Measurements from ENCODE around the gene S100A7A.

S100A7A gene

GRCh38 chr1:153415850-153416570, at the start of gene S100A7A:
TSS of gene S100A7A (plus strand) at chr1:153416520. CDS start at chr1:153418083, 1,563 bp downstream.
- DNase-seq (ENCODE audit: low spot score): no peak

GRCh38 chr1:153367090-153367489, 49.2 kb upstream of the S100A7A start:
- no peak for DNase-seq (ENCODE audit: low spot score)

- no peak for DNase-seq (ENCODE audit: low spot score)
Observed at GRCh38 chr1:153368495-153368894, 47.8 kb upstream of the S100A7A start.

- DNase-seq (ENCODE audit: low spot score): no peak
Observed at GRCh38 chr1:153370146-153370545, 46.2 kb upstream of the S100A7A start.

- no peak for DNase-seq (ENCODE audit: low spot score)
Observed at GRCh38 chr1:153371231-153371630, 45.1 kb upstream of the S100A7A start.

- no peak for DNase-seq (ENCODE audit: low spot score)
Observed at GRCh38 chr1:153372571-153372970, 43.7 kb upstream of the S100A7A start.

GRCh38 chr1:153374071-153374470, 42.2 kb upstream of the S100A7A start:
- no peak for DNase-seq (ENCODE audit: low spot score)

GRCh38 chr1:153375511-153375910, 40.8 kb upstream of the S100A7A start, which contains the start of gene S100A12:
TSS of gene S100A12 (minus strand) at chr1:153375621. CDS start at chr1:153374592, 1,029 bp downstream.
- no peak for DNase-seq (ENCODE audit: low spot score)

- DNase-seq (ENCODE audit: low spot score): no peak
Observed at GRCh38 chr1:153379591-153379990, 36.7 kb upstream of the S100A7A start.

GRCh38 chr1:153380711-153381110, 35.6 kb upstream of the S100A7A start:
- no peak for DNase-seq (ENCODE audit: low spot score)

- DNase-seq (ENCODE audit: low spot score): no peak
Observed at GRCh38 chr1:153384958-153385580, 31.3 kb upstream of the S100A7A start.

- DNase-seq (ENCODE audit: low spot score): no peak
Observed at GRCh38 chr1:153386500-153386901, 29.8 kb upstream of the S100A7A start.

- DNase-seq (ENCODE audit: low spot score): no peak
Observed at GRCh38 chr1:153387001-153387400, 29.3 kb upstream of the S100A7A start.

- DNase-seq (ENCODE audit: low spot score): no peak
Observed at GRCh38 chr1:153387785-153388184, 28.5 kb upstream of the S100A7A start.

- DNase-seq (ENCODE audit: low spot score): no peak
Observed at GRCh38 chr1:153389401-153389800, 26.9 kb upstream of the S100A7A start.

- DNase-seq (ENCODE audit: low spot score): no peak
Observed at GRCh38 chr1:153389973-153390879, 26.1 kb upstream of the S100A7A start.

- no peak for DNase-seq (ENCODE audit: low spot score)
Observed at GRCh38 chr1:153390938-153391710, 25.2 kb upstream of the S100A7A start, which contains the start of gene S100A8. TSS of gene S100A8 (minus strand) at chr1:153391073. CDS start at chr1:153390535, 538 bp downstream.

- no peak for DNase-seq (ENCODE audit: low spot score)
Observed at GRCh38 chr1:153392258-153392657, 24.1 kb upstream of the S100A7A start.

GRCh38 chr1:153392822-153393221, 23.5 kb upstream of the S100A7A start:
- DNase-seq (ENCODE audit: low spot score): no peak

GRCh38 chr1:153393926-153394325, 22.4 kb upstream of the S100A7A start:
- DNase-seq (ENCODE audit: low spot score): no peak

- DNase-seq (ENCODE audit: low spot score): no peak
Observed at GRCh38 chr1:153394391-153394790, 21.9 kb upstream of the S100A7A start.
